ENCODE data around the gene KCTD12.

- no peak for TF ChIP-seq CTCF (IDR thresholded peaks at IDR 0.05; ENCODE audit: poor library complexity)
- TF ChIP-seq EZH2 (IDR thresholded peaks at IDR 0.05; ENCODE audit: borderline replicate concordance): no peak
- TF ChIP-seq EZH2phosphoT487 (IDR thresholded peaks at IDR 0.05; ENCODE audit: low read depth, severe bottlenecking, unreplicated experiment): no peak
These were observed 3.8 kb upstream of the KCTD12 start for GRCh38 chr13:76890021-76890420.

Data from hepatocyte (in vitro differentiated cells).